Common myeloid progenitor, CD34-positive (primary cell): ENCODE data around the gene CCDC74B.
"Not testable (repeated sequence)": the region's sequence is repeated elsewhere in the genome, so short reads cannot be mapped to it uniquely, and the experiment has no call there.

Source experiments
- CTCF ChIA-PET: fragments of 350-600 bp; sonication (Branson Sonifier 250); formaldehyde crosslinking; loops from one replicate; lab custom pipeline; 2021; ENCODE audit warnings: antibody characterized with exemption; lab: Charles Lee
- POLR2A ChIA-PET: fragments of 350-600 bp; sonication (Branson Sonifier 250); formaldehyde crosslinking; loops from one replicate; lab custom pipeline; 2021; ENCODE audit warnings: antibody characterized with exemption; lab: Charles Lee
- DNase-seq, 3 donors: peaks; one replicate each; pipeline versions ENCODE4 v3.0.0 to v3.0.0-alpha.2; 2013
- H3K27ac ChIP-seq, 2 experiments: 1 replicate in 1 of 2; 2 replicates in 1 of 2; pipeline ENCODE4 v1.7.0; 2013; ENCODE audit warnings: inconsistent platforms in 2 of 2, low read length in 2 of 2, mild to moderate bottlenecking in 2 of 2, low read depth in 1 of 2, moderate library complexity in 1 of 2; ENCODE audit not compliant: severe bottlenecking in 2 of 2, insufficient read depth in 1 of 2, poor library complexity in 1 of 2
- H3K27me3 ChIP-seq, 5 experiments: replicated peaks in 2 of 5; 1 replicate in 3 of 5; 2 replicates in 2 of 5; pipeline versions ENCODE4 v1.6.1 to v1.7.0; 2013; ENCODE audit warnings: low read length in 4 of 5, mild to moderate bottlenecking in 2 of 5, moderate library complexity in 2 of 5, inconsistent platforms in 1 of 5; ENCODE audit not compliant: insufficient read depth in 5 of 5, control insufficient read depth in 4 of 5
- H3K36me3 ChIP-seq, 4 experiments: 1 replicate in 2 of 4; 2 replicates in 2 of 4; pipeline versions ENCODE4 v1.6.1 to v1.7.0; 2013; ENCODE audit warnings: low read length in 3 of 4, control low read depth in 1 of 4, mild to moderate bottlenecking in 1 of 4; ENCODE audit not compliant: control insufficient read depth in 4 of 4, insufficient read depth in 4 of 4
- H3K4me1 ChIP-seq, 4 experiments: 1 replicate in 3 of 4; 2 replicates in 1 of 4; pipeline versions ENCODE4 v1.6.1 to v1.7.1; 2013; ENCODE audit warnings: low read length in 3 of 4, mild to moderate bottlenecking in 3 of 4, control low read depth in 1 of 4, inconsistent platforms in 1 of 4, moderate library complexity in 1 of 4; ENCODE audit not compliant: control insufficient read depth in 4 of 4, insufficient read depth in 4 of 4; ENCODE audit errors: control extremely low read depth in 1 of 4
- H3K4me3 ChIP-seq, 7 experiments: 1 replicate in 4 of 7; 2 replicates in 3 of 7; pipeline versions ENCODE4 v1.5.1 to v1.7.0; 2013; ENCODE audit warnings: mild to moderate bottlenecking in 7 of 7, low read length in 6 of 7, moderate library complexity in 6 of 7, inconsistent platforms in 2 of 7, low read depth in 2 of 7, control low read depth in 1 of 7; ENCODE audit not compliant: insufficient read depth in 4 of 7, control insufficient read depth in 1 of 7; ENCODE audit errors: extremely low read depth in 1 of 7
- H3K9me3 ChIP-seq, 5 experiments: 1 replicate in 4 of 5; 2 replicates in 1 of 5; pipeline versions ENCODE4 v1.6.1 to v1.7.1; 2013; ENCODE audit warnings: low read length in 4 of 5, mild to moderate bottlenecking in 2 of 5, inconsistent platforms in 1 of 5, low read depth in 1 of 5, moderate library complexity in 1 of 5; ENCODE audit not compliant: control insufficient read depth in 4 of 5, insufficient read depth in 2 of 5; ENCODE audit errors: control extremely low read depth in 1 of 5
- WGBS: methylation state at CpG from one replicate; pipeline ENCODE4 v1.1.5; 2013; ENCODE audit not compliant: insufficient coverage; 5-methylcytosine and 5-hydroxymethylcytosine counted together

CCDC74B gene

DNA sequence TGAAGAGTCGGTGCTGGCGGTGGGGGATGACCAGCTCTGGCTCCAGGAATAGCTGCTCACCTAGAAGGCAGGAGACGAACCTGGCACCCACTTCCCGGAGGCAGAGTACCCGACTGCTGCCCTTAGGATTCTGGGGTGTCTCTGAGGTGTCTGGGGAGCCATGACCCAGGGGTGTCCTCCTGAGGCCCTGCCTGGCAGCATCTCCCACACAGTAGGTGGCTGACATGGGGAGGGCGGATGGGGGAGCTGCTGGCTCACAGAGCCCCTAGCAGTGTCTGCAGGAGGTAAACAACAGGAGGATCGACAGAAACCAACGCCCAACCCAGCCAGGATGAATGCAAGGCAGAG, 9.5 kb upstream of the CCDC74B start:
- peaks cover 0 to 41% (median 8%) of the 10 kb centered on the region in 4 experiments for H3K36me3 ChIP-seq
- CTCF ChIA-PET: interaction anchor here (2.0 kb wide), 1 partner anchor 178 kb away, joined by 6 read pairs; no protein-coding TSS in a partner anchor
- H3K27me3 ChIP-seq, H3K4me1 ChIP-seq, H3K4me3 ChIP-seq, POLR2A ChIA-PET, H3K9me3 ChIP-seq, H3K27ac ChIP-seq, DNase-seq: not testable (repeated sequence)
- 96% methylated on average over 4 of the region's 8 CpGs for WGBS

DNA sequence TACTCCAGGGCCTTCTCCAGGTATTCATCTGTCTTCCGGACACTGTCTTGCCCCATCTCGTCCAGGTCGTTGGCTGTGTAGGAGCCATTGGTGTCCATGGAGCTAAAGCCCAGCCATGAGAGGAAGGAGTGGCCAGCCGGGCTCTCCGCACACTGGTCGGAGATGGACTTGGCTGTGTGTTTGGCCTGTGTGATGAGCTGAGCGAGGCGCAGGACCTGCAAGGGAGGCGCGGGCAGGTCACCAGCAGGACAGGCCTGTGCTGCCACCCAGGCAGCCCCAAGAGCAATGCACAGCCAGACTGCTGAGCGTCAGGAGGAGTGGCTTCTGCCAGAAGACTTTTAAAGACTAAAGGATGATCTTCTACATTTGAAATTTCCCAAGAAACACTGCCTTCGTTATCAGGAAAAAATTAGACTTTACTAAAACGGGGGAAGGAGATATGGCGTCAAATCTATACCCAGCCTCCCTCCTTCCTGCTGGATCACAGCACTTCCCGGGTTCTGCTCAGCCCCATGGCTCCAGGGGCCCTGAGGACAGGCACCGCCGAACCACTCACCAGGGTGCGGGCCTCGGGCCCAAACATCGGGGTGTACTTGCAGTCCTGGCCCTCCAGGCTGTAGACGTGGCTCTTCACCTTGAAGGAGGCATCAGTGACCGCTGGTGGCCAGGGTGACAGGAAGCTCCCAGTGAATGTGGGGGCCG, 9.0 kb upstream of the CCDC74B start:
- H3K27ac ChIP-seq, POLR2A ChIA-PET, CTCF ChIA-PET, H3K4me1 ChIP-seq, DNase-seq, H3K9me3 ChIP-seq, H3K27me3 ChIP-seq, H3K4me3 ChIP-seq: not testable (repeated sequence)
- H3K36me3 ChIP-seq: peaks cover 0 to 39% (median 8%) of the 10 kb centered on the region in 4 experiments
- 97% methylated on average over 8 of the region's 23 CpGs for WGBS

DNA sequence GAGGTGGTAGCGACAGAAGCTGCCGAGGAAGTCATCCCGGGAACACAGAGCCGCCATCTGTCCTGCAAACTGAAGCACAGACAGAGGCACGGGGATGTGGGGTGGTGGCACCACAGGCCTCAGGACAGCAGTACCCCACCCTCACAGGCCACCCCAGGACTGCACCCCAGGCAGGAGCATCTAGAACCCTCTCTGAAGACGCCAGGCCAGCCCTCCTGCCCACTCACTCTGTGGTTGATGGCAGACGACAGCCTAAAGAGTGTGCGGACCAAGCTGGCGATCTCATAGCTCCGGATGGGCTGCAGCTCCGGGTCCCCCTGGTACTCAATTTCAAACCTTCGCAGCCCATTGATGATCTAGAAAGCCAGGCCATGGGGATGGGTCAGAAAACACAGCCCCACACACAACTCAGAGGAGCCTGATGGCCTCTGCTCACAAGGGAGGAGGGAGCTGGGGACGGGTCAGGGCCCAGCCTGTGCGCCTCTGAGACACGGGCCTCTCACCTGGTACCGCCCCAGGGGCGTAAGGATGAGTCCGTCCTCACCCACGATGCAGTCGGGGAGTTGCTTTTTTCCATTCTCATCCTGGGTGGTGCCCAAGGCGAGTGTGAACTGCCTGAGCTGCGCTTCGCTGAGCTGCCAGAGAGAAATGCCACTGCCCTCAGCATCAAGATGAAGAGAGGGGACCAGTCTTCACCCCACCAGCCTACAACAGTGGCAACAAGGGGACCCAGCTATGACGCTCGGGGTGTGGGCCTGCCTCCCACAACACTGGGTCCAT, 8.1 kb upstream of the CCDC74B start:
- Histone ChIP-seq H3K9me3 (no peaks in the 10 kb centered on the region), H3K36me3 (peaks cover 0 to 37% (median 8%) of the 10 kb centered on the region in 4 experiments), H3K27ac (no peak overlapping the region), H3K4me1 (peaks cover 0 to 2% (median 0%) of the 10 kb centered on the region in 4 experiments), H3K4me3 (no peak overlapping the region), H3K27me3 (no peaks in the 10 kb centered on the region)
- CTCF ChIA-PET: no interaction called here
- DNase-seq: no peak
- 97% methylated on average over 17 of the region's 25 CpGs for WGBS
- POLR2A ChIA-PET: no interaction called here

DNA sequence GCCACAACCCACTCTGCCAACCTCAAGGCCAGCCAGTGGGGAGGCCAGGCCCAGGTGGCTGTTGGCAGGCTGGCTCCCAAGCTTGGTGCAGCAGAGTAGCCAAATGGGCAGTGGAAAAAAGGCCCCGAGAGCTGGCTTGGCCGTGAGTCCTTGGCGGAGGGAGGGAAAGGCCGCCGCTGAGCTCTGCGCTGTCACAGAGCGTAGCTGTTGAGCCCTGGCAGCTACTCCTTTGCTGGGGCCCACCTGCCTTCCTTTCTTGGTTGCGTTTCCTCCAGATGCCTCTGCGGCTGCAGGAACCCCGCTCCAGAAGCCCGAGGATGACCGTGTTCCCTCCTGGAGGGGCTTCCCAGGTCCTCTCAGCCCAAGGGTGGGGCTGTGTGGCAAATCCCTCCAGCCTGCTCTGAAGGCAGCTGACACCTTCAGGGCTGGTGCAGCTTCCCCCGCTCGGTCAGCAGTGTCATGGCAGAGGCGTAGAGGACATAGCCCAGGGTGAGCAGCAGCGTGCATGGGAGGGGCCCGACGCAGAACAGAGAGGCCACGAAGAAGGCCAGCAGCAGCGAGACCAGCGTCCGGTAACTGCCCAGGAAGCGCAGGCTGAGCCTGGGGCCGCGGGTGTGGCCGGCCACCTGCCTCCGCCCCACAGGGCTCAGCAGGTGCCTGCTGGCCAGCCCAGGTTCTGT, 7.4 kb upstream of the CCDC74B start:
- H3K27me3 ChIP-seq, POLR2A ChIA-PET, H3K27ac ChIP-seq, CTCF ChIA-PET, H3K9me3 ChIP-seq, H3K4me1 ChIP-seq, DNase-seq, H3K4me3 ChIP-seq: not testable (repeated sequence)
- WGBS: 93% methylated on average over 12 of the region's 27 CpGs
- H3K36me3 ChIP-seq: peaks cover 0 to 37% (median 8%) of the 10 kb centered on the region in 4 experiments

DNA sequence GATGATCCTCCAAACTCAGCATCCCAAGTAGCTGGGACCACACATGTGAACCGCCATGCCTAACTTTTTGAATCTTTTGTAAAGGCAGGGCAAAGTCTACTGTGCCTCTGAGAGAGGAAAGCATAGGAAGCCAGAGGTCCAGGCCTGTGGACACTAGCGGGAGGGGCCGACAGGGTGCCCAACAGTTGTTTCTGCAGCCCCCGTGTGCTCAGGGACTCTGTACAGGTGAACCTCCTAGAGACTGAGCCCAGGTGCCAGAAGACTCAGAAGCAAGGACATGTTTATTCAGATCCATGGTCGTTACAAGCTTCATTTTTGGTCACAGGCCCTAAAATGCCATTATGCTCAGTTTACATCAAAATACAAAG, 6.2 kb upstream of the CCDC74B start:
- CTCF ChIA-PET, H3K4me1 ChIP-seq, DNase-seq, H3K4me3 ChIP-seq, POLR2A ChIA-PET, H3K27me3 ChIP-seq, H3K27ac ChIP-seq, H3K9me3 ChIP-seq: not testable (repeated sequence)
- H3K36me3 ChIP-seq: peaks cover 0 to 37% (median 8%) of the 10 kb centered on the region in 4 experiments
- WGBS: 100% methylated on average over 1 of the region's 5 CpGs

DNA sequence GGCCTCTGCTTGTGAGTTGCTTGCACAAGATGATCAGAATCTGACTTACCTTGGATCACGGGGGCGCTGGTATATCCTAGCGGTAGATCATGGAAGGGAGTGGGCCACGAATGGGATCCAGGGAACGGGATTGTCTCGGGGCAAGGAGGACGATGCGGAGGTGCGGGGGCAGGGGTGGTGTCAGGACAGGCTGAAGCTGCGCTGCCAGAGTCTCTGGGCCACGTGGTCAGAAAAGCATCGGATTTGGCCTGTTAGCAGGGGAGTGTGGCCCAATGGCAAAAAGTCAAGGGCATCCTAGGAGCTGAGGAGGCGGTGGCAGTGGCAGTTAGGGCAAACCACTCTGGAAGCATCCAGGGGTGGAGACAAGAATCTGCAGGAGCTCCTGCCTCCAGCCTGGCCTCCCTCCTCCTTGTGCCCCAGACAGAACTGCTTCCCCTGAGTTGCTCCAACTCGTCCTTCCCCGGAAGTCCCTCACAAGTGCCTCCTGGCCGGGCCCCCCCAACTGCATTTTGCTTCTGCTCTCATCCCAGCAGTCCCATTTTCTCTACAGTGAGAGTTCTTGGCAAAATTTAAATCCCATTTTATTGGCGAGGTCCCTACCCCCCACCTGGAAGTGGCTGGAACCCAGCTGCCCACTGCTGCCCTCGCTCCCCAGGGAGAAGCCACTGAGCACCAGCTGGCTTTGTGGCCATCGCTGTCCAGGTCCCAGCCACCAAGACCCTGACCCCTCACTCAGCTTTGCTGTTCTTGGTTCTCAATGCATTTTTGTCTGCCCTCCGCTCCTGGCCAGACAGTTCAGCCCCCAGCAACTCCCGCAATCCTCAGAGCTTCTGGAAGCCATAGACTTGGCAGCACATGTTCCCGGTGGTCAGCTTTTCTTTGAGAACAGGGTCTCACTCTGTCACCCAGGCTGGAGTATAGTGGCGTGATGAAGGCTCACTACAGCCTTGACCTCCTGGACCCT, 5.6 kb upstream of the CCDC74B start:
- Histone ChIP-seq H3K9me3 (no peaks in the 10 kb centered on the region), H3K27ac (no peak overlapping the region), H3K36me3 (peaks cover 0 to 35% (median 7%) of the 10 kb centered on the region in 4 experiments), H3K27me3 (peaks cover 0 to 14% (median 0%) of the 10 kb centered on the region in 5 experiments), H3K4me3 (no peak overlapping the region), H3K4me1 (no peaks in the 10 kb centered on the region)
- no peak for DNase-seq
- ChIA-PET CTCF (no interaction called here), POLR2A (interaction anchor here (0.5 kb wide), 1 partner anchor 192 kb away, joined by 3 read pairs; the partner anchor contains the start of gene IMP4)
- WGBS: 96% methylated on average over 18 of the region's 23 CpGs
